Colonic mucosa (tissue), 4 donors: ENCODE data around the gene SCRT2. TPM values are rescaled to one million over a fixed set of nuclear protein-coding genes. Genes with fewer than 3 reads are reported as not detected.
"Not testable (repeated sequence)": the region's sequence is repeated elsewhere in the genome, so short reads cannot be mapped to it uniquely, and the experiment has no call there.

Experiments used
- DNase-seq: peaks from one replicate; pipeline ENCODE4 v3.0.0-alpha.2; 2020
- H3K27ac ChIP-seq: fragments of 200-600 bp; one replicate; pipeline ENCODE4 v1.8.0; 2021
- H3K27me3 ChIP-seq: fragments of 200-600 bp; one replicate; pipeline ENCODE4 v1.8.0; 2021
- H3K36me3 ChIP-seq: fragments of 200-600 bp; one replicate; pipeline ENCODE4 v1.8.0; 2021
- H3K4me1 ChIP-seq: fragments of 200-600 bp; one replicate; pipeline ENCODE4 v1.8.0; 2021; ENCODE audit warnings: mild to moderate bottlenecking
- H3K4me3 ChIP-seq: fragments of 200-600 bp; one replicate; pipeline ENCODE4 v1.8.0; 2021
- H3K9ac ChIP-seq, 2 donors: one replicate each; pipeline ENCODE4 v1.7.0; 2013; ENCODE audit warnings: control low read depth in 2 of 2, low read depth in 2 of 2, low read length in 2 of 2
- H3K9me3 ChIP-seq: fragments of 200-600 bp; one replicate; pipeline ENCODE4 v1.8.0; 2021
- intact Hi-C: fragments of 100-400 bp; cut with DNase I; formaldehyde crosslinking; loops from one replicate; pipeline ENCODE4 v1.14.1; 2022
- total RNA-seq, 2 donors: library from RNA; stranded (reverse); fragmentation: NEBNext Ultra II Directional in 1 of 2; extraction: Animal tissue kit (Norgen Biotek cat#: 25700) in 1 of 2; gene quantifications; one replicate each; pipeline ENCODE4 v1.2.1, GENCODE V29; 2021
- TF ChIP-seq, protein P1 (sequence below): fragments of 200-600 bp; IDR thresholded peaks from one replicate; pipeline ENCODE4 v1.8.0; 2022; ENCODE audit warnings: antibody characterized with exemption, mild to moderate bottlenecking
- donor health status: healthy.
- donor health status: DM: no; HTN: no; CAD: no.
- donor health status: DM: no; HTN: no; CAD: no.

The SCRT2 gene
- total RNA-seq, 2 donors from 2014 or later: not detected

DNA sequence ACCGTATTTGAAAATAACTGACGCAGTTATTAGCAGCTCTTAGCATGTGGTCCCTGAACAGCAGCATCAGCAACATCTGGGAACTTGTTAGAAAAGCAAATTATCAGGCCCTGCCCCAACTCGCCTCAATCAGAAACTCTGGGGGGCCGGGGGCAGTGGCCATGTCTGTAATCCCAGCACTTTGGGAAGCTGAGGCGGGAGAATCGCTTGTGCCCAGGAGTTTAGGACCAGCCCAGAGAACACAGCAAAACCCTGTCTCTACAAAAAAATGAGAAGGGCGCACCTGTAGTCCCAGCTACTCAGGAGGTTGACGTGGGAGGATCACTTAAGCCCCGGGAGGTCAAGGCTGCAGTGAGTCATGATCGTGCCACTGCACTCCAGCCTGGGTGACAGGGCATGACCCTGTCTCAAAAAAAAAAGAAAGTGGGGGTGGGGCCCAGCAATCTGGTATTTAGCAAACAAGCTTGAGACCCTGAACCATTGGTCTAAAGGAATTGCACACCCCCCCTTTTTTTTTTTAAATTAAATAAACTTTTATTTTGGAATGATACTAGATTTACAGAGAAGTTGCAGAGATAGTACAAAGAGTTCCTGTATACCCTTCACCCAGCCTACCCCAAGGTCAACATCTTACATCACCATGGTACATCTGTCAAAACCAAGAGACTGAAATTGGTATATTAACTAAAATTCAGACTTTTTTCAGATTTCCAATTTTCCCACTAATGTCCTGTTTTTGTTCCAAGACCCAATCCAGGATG is 29.3 kb downstream of the SCRT2 start:
- H3K4me3 ChIP-seq: no peak overlapping the region
- intact Hi-C loops: loop anchor here (5.0 kb wide), 1 partner anchor 294 kb away; no protein-coding TSS in a partner anchor
- no peaks in the 10 kb centered on the region for H3K36me3 ChIP-seq
- DNase-seq: no peak
- TF ChIP-seq, protein P1, sequence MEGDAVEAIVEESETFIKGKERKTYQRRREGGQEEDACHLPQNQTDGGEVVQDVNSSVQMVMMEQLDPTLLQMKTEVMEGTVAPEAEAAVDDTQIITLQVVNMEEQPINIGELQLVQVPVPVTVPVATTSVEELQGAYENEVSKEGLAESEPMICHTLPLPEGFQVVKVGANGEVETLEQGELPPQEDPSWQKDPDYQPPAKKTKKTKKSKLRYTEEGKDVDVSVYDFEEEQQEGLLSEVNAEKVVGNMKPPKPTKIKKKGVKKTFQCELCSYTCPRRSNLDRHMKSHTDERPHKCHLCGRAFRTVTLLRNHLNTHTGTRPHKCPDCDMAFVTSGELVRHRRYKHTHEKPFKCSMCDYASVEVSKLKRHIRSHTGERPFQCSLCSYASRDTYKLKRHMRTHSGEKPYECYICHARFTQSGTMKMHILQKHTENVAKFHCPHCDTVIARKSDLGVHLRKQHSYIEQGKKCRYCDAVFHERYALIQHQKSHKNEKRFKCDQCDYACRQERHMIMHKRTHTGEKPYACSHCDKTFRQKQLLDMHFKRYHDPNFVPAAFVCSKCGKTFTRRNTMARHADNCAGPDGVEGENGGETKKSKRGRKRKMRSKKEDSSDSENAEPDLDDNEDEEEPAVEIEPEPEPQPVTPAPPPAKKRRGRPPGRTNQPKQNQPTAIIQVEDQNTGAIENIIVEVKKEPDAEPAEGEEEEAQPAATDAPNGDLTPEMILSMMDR: no peak
- peaks cover 7% of the 10 kb centered on the region for H3K27me3 ChIP-seq
- H3K9ac ChIP-seq: no peak overlapping the region
- no peak overlapping the region for H3K27ac ChIP-seq
- H3K9me3 ChIP-seq: no peaks in the 10 kb centered on the region
- H3K4me1 ChIP-seq: no peaks in the 10 kb centered on the region

DNA sequence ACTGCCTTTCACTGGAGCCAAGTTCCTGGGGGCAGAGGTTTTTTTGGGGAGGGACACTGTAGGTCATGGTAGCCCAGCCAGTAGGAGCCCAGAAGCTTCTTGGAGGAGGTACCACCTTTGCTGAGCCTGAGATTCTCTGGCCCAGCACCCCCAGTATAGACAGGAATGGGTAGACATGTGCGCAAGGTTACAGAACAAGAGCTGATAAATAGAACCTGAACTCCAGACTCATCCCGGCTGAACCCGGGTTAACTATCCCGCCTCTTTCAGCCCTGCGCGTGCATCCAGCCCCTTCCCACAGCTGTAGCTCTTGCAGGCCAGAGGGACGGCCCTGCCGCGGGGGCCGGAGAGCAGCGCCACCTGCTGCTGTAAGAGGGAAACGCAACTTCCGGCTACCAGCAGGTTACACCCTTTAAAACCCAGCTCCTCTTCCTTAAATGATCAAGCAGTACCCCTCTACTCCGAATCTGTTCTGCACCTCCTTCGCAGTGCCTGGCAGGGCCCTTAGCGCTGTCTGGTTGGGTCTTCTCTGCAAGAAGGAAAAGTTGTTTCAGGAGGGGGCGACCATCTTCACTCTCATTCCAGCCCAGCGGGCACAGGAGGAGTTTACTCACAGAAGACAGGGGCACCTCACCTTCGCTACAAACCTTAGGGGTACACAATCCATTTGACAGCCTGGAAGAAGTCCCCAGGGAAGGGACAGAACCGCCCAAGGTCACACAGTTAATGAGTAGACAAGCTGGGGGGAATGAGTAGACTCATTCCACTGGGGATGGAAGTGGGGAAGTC is 30.1 kb downstream of the SCRT2 start:
- Histone ChIP-seq H3K4me1 (no peaks in the 10 kb centered on the region), H3K27me3 (peaks cover 7% of the 10 kb centered on the region), H3K9me3 (no peaks in the 10 kb centered on the region), H3K9ac (no peak overlapping the region), H3K36me3 (no peaks in the 10 kb centered on the region), H3K27ac (no peak overlapping the region), H3K4me3 (no peak overlapping the region)
- peak; percentile 75 for DNase-seq
- intact Hi-C loops: loop anchor here (5.0 kb wide), 1 partner anchor 293 kb away; no protein-coding TSS in a partner anchor
- TF ChIP-seq, protein P1: peak; percentile 94

DNA sequence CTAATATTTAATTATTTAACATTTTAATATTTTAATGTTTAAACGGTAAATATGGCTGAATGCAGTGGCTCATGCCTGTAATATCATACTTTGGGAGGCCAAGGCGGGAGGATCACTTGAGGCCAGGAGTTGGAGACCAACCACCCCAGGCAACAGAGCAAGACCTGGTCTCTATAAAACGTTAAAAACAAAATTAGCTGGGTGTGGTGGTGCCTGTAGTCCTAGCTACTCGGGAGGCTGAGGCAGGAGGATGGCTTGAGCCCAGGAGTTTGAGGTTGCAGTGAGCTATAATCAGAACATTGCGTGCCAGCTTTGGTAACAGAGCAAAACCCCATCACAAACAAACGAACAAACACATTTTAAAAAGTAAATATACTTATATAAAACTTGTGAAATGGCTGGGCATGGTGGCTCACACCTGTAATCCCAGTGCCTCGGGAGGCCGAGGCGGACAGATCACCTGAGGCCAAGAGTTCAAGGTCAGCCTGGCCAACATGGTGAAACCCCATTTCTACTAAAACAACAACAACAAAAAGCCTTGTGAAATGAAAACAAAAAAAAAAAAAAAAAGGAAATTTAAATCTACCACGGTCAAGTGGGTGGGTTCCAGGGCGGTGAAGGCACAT is 30.8 kb downstream of the SCRT2 start:
- no peak overlapping the region for H3K9ac ChIP-seq
- no peaks in the 10 kb centered on the region for H3K4me1 ChIP-seq
- DNase-seq: no peak
- H3K27ac ChIP-seq: no peak overlapping the region
- TF ChIP-seq, protein P1: no peak
- H3K36me3 ChIP-seq: no peaks in the 10 kb centered on the region
- peaks cover 7% of the 10 kb centered on the region for H3K27me3 ChIP-seq
- no peak overlapping the region for H3K4me3 ChIP-seq
- no peaks in the 10 kb centered on the region for H3K9me3 ChIP-seq
- intact Hi-C loops: loop anchor here (5.0 kb wide), 1 partner anchor 293 kb away; no protein-coding TSS in a partner anchor

DNA sequence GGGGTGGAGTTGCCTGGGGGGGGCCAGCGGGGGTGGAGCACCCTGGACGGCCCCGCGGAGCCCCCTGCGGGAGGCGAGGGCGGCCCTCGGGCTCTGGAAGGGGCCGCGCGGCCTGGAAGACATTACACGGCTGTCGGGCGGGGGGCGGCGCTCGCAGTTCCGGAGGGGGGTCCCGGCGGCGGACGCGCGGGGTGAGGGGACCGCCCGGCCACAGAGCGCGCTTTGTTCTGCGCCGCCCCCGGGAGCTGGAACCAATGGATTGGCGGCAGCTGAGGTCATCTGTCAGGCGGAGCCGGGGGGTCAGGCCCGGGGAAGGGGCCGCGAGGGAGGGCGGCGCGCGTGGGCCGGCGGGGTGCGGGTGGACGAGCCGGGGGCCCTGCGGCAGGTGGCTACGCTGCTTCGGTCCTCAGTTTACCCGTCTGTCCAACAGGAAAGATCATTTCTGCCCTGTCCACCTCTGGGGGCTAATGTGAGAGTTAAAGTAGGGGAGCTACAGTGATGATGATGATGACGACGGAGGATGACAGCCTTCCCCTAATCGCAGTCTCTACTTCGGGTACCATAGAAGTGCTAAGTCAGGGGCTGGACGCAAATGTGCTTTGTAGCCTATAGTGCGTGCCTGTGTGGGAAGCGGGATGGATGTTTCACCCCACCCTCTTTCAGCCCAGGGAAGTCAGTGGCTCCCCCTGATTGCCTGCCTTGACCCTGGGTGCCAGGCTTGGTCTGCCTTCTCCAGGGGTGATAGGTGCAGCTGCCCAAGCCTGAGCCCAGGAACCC is 33.0 kb downstream of the SCRT2 start:
- Histone ChIP-seq H3K9me3 (no peaks in the 10 kb centered on the region), H3K27ac (no peak overlapping the region), H3K4me1 (no peaks in the 10 kb centered on the region), H3K4me3 (peak overlapping the region; percentile 15), H3K36me3 (no peaks in the 10 kb centered on the region), H3K27me3 (peaks cover 7% of the 10 kb centered on the region), H3K9ac (no peak overlapping the region)
- TF ChIP-seq, protein P1: no peak
- no peak for DNase-seq
- intact Hi-C loops: no loop called here

DNA sequence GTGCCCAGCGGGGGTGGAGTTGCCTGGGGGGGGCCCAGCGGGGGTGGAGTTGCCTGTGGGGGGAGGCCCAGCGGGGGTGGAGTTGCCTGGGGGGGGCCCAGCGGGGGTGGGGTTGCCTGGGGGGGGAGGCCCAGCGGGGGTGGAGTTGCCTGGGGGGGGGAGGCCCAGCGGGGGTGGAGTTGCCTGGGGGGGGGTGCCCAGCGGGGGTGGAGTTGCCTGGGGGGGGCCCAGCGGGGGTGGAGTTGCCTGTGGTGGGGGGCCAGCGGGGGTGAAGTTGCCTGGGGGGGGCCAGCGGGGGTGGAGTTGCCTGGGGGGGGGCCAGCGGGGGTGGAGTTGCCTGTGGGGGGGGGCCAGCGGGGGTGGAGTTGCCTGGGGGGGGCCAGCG is 33.6 kb downstream of the SCRT2 start:
- intact Hi-C loops: not testable (repeated sequence)

More for the DNA sequence above, 33.6 kb downstream of the SCRT2 start:
- H3K4me1 ChIP-seq, DNase-seq, H3K36me3 ChIP-seq, H3K9ac ChIP-seq, H3K27me3 ChIP-seq, H3K4me3 ChIP-seq, H3K9me3 ChIP-seq, H3K27ac ChIP-seq: not testable (repeated sequence)
